HepG2 (cell line): ENCODE measurements around the gene TBC1D24. TPM values are rescaled to one million over a fixed set of nuclear protein-coding genes. Genes with fewer than 3 reads are reported as not detected.

Experiments
- CBX5 ChIP-seq: sonication (generic); formaldehyde crosslinking; IDR thresholded peaks from 2 replicates; pipeline ENCODE4 v1.4.0; 2020; ENCODE audit warnings: missing genetic modification reagents, borderline replicate concordance
- CEBPZ ChIP-seq: IDR thresholded peaks from 2 replicates; pipeline ENCODE4 v1.6.1; 2012; ENCODE audit warnings: low read length, improper control_type of control experiment
- FUBP1 ChIP-seq: sonication (generic); formaldehyde crosslinking; IDR thresholded peaks from 2 replicates; pipeline ENCODE4 v1.5.1; 2020; ENCODE audit warnings: missing genetic modification reagents, mild to moderate bottlenecking, borderline replicate concordance
- IRF9 ChIP-seq: sonication (generic); formaldehyde crosslinking; IDR thresholded peaks from 2 replicates; pipeline ENCODE4 v1.8.0; 2022; ENCODE audit warnings: missing genetic modification reagents, mild to moderate bottlenecking, borderline replicate concordance
- THYN1 ChIP-seq: sonication (generic); formaldehyde crosslinking; IDR thresholded peaks from 2 replicates; pipeline ENCODE4 v1.8.1; 2023; ENCODE audit warnings: low read depth, mild to moderate bottlenecking, moderate library complexity, missing genetic modification reagents, borderline replicate concordance
- ZNF576 ChIP-seq: sonication (generic); formaldehyde crosslinking; IDR thresholded peaks from 2 replicates; pipeline ENCODE4 v1.4.0; 2020; ENCODE audit warnings: mild to moderate bottlenecking, missing genetic modification reagents
- polyA plus RNA-seq, 8 experiments: library from polyadenylated mRNA; depleted of rRNA in 3 of 8; stranded (reverse) in 7 of 8; unstranded in 1 of 8; fragments of >200 nt; fragmentation: Illumina TruSeq in 4 of 8; extraction: Trizol in 4 of 8; gene quantifications; 2 replicates each; pipeline versions ENCODE4 v1.2.1 to v1.2.3, GENCODE V29; 2011 to 2016; ENCODE audit warnings: low read depth in 4 of 8, missing spikeins in 1 of 8, mixed read lengths in 1 of 8; ENCODE audit not compliant: insufficient read depth in 1 of 8
- total RNA-seq, 5 experiments: library from RNA; depleted of rRNA; stranded (reverse); fragments of >200 nt; fragmentation: Illumina TruSeq; extraction: Trizol; gene quantifications; 2 replicates each; pipeline ENCODE4 v1.2.3, GENCODE V29; 2016; ENCODE audit warnings: low read depth in 1 of 5

Gene TBC1D24
- total and polyA plus RNA-seq, 2 of the 13 experiments (the other 11 are each of a cell fraction or from before 2014, with no cell fraction given) = 7.7 to 13.7 TPM

DNA sequence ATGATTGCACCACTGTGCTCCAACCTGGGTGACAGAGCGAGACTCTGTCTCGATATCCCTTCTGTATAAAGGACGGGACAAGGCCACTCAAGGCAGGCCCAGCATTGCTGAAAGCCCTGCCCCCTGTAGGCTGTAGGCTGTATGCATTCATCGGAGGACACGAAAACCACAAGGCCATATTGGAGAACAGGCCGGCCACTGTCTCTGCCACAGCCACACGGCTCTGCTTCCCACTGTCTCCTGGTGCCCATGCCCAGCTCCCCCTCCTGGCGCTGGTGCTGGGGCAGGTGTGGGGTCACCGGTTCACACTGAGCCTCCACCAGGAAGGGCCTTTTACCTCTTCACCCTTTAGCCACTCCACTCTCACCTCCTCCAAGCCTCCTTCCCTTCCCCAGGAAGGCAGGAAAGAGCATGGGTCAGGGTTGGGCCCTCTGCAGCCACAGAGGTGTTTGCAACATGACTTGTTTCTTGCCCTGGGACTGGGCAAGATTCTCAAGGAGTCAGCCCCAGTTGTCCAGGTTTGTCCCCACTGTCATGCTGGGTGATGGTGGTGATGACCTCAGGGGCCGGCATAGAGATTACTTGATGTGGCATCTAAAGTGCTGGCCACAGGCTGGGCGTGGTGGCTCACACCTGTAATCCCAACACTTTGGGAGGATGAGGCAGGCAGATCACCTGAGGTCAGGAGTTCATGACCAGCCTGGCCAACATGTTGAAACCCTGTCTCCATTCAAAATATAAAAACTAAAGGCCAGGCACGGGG lies 9.1 kb upstream of the TBC1D24 start (continued):
- TF ChIP-seq CEBPZ (no peak), ZNF576 (no peak), IRF9 (no peak), CBX5 (CRISPR knock-in tag) (no peak), THYN1 (no peak), FUBP1 (no peak)
